Ramos (cell line): Measurements from ENCODE around the gene EPB41L1.

ENCODE experiments used
- in situ Hi-C: fragments of 300-500 bp; cut with MboI; formaldehyde crosslinking; loops from one replicate; pipeline ENCODE4 v1.14.3; 2022; ENCODE audit warnings: low sequenced_read_pairs; ENCODE audit not compliant: unreplicated experiment

The EPB41L1 gene

GRCh38 chr20:36182604-36183154 is 28.1 kb downstream of the EPB41L1 start:
- in situ Hi-C loops = no loop called here

- in situ Hi-C loops = no loop called here
These were observed 28.8 kb downstream of the EPB41L1 start for GRCh38 chr20:36183155-36183944.

- in situ Hi-C loops = no loop called here
These were observed 30.6 kb downstream of the EPB41L1 start for GRCh38 chr20:36184816-36185776.

- in situ Hi-C loops = no loop called here
These were observed 39.6 kb downstream of the EPB41L1 start for GRCh38 chr20:36193977-36194712.

- in situ Hi-C loops = loop anchor here (5.0 kb wide), 1 partner anchor 39 kb away; no protein-coding TSS in a partner anchor
These were observed 42.1 kb downstream of the EPB41L1 start for GRCh38 chr20:36196676-36197075.

- in situ Hi-C loops = loop anchor here (5.0 kb wide), 1 partner anchor 40 kb away; no protein-coding TSS in a partner anchor
These were observed 42.7 kb downstream of the EPB41L1 start for GRCh38 chr20:36197271-36197670.

GRCh38 chr20:36199345-36200257 is 45.1 kb downstream of the EPB41L1 start:
- in situ Hi-C loops = loop anchor here (5.0 kb wide), 1 partner anchor 42 kb away; no protein-coding TSS in a partner anchor

- in situ Hi-C loops = no loop called here
These were observed 45.9 kb downstream of the EPB41L1 start for GRCh38 chr20:36200451-36200850.

- in situ Hi-C loops = no loop called here
These were observed 46.7 kb downstream of the EPB41L1 start for GRCh38 chr20:36201198-36201597.

- in situ Hi-C loops = no loop called here
These were observed 48.4 kb downstream of the EPB41L1 start for GRCh38 chr20:36202891-36203338.

GRCh38 chr20:36203861-36204260 is 49.3 kb downstream of the EPB41L1 start:
- in situ Hi-C loops = no loop called here

GRCh38 chr20:36205026-36205425 is 50.5 kb downstream of the EPB41L1 start:
- in situ Hi-C loops = loop anchor here (5.0 kb wide), 1 partner anchor 237 kb away; no protein-coding TSS in a partner anchor

GRCh38 chr20:36206068-36206467 is 51.5 kb downstream of the EPB41L1 start:
- in situ Hi-C loops = loop anchor here (5.0 kb wide), 1 partner anchor 236 kb away; no protein-coding TSS in a partner anchor

GRCh38 chr20:36206641-36207040 is 52.1 kb downstream of the EPB41L1 start:
- in situ Hi-C loops = loop anchor here (5.0 kb wide), 1 partner anchor 236 kb away; no protein-coding TSS in a partner anchor

- in situ Hi-C loops = loop anchor here (5.0 kb wide), 1 partner anchor 235 kb away; no protein-coding TSS in a partner anchor
These were observed 53.1 kb downstream of the EPB41L1 start for GRCh38 chr20:36207602-36208001.

- in situ Hi-C loops = loop anchor here (5.0 kb wide), 1 partner anchor 234 kb away; no protein-coding TSS in a partner anchor
These were observed 53.7 kb downstream of the EPB41L1 start for GRCh38 chr20:36208257-36208656.

- in situ Hi-C loops = no loop called here
These were observed 56.0 kb downstream of the EPB41L1 start for GRCh38 chr20:36210436-36211021.

- in situ Hi-C loops = no loop called here
These were observed 58.8 kb downstream of the EPB41L1 start for GRCh38 chr20:36213362-36213761.
